Measurements from ENCODE around the gene CASZ1.

The CASZ1 gene

GRCh38 chr1:10759413-10760200 lies 36.8 kb downstream of the CASZ1 start:
- Histone ChIP-seq H3K79me2 (no peaks in the 10 kb centered on the region), H3K9me3 (ENCODE audit: control insufficient read depth, low read length) (no peaks in the 10 kb centered on the region), H2AFZ (no peak overlapping the region), H3K36me3 (ENCODE audit: control insufficient read depth, insufficient read depth, low read length) (no peaks in the 10 kb centered on the region), H3K4me2 (ENCODE audit: low read length) (no peak overlapping the region), H3K27me3 (ENCODE audit: control insufficient read depth, insufficient read depth, low read length) (no peaks in the 10 kb centered on the region), H3K4me3 (ENCODE audit: low read depth, low read length) (no peak overlapping the region), H3K27ac (no peak overlapping the region), H3K9ac (no peak overlapping the region), H3K4me1 (no peaks in the 10 kb centered on the region)
- no peak for TF ChIP-seq CTCF (IDR thresholded peaks at IDR 0.05)

GRCh38 chr1:10756842-10757241 lies 39.6 kb downstream of the CASZ1 start:
- H3K79me2 ChIP-seq: no peaks in the 10 kb centered on the region
- TF ChIP-seq CTCF (IDR thresholded peaks at IDR 0.05): no peak
- H3K36me3 ChIP-seq (ENCODE audit: control insufficient read depth, insufficient read depth, low read length): no peaks in the 10 kb centered on the region
- H3K4me2 ChIP-seq (ENCODE audit: low read length): no peak overlapping the region
- no peaks in the 10 kb centered on the region for H3K4me1 ChIP-seq
- H2AFZ ChIP-seq: no peak overlapping the region
- no peak overlapping the region for H3K4me3 ChIP-seq (ENCODE audit: low read depth, low read length)
- H3K27ac ChIP-seq: no peak overlapping the region
- no peaks in the 10 kb centered on the region for H3K9me3 ChIP-seq (ENCODE audit: control insufficient read depth, low read length)
- no peaks in the 10 kb centered on the region for H3K27me3 ChIP-seq (ENCODE audit: control insufficient read depth, insufficient read depth, low read length)
- no peak overlapping the region for H3K9ac ChIP-seq

- H3K9ac ChIP-seq: no peak overlapping the region
- H3K36me3 ChIP-seq (ENCODE audit: control insufficient read depth, insufficient read depth, low read length): no peaks in the 10 kb centered on the region
- no peak for TF ChIP-seq CTCF (IDR thresholded peaks at IDR 0.05)
- no peak overlapping the region for H2AFZ ChIP-seq
- H3K4me2 ChIP-seq (ENCODE audit: low read length): no peak overlapping the region
- H3K79me2 ChIP-seq: no peaks in the 10 kb centered on the region
- H3K9me3 ChIP-seq (ENCODE audit: control insufficient read depth, low read length): no peaks in the 10 kb centered on the region
- H3K27ac ChIP-seq: no peak overlapping the region
- H3K27me3 ChIP-seq (ENCODE audit: control insufficient read depth, insufficient read depth, low read length): no peaks in the 10 kb centered on the region
- H3K4me3 ChIP-seq (ENCODE audit: low read depth, low read length): no peak overlapping the region
- no peaks in the 10 kb centered on the region for H3K4me1 ChIP-seq
Observed at GRCh38 chr1:10755970-10756521, 40.4 kb downstream of the CASZ1 start.

GRCh38 chr1:10754568-10755329 lies 41.7 kb downstream of the CASZ1 start:
- Histone ChIP-seq H3K9me3 (ENCODE audit: control insufficient read depth, low read length) (no peaks in the 10 kb centered on the region), H3K27ac (no peak overlapping the region)

More at GRCh38 chr1:10754568-10755329, 41.7 kb downstream of the CASZ1 start:
- no peak overlapping the region for H2AFZ ChIP-seq
- no peak overlapping the region for H3K4me2 ChIP-seq (ENCODE audit: low read length)
- no peaks in the 10 kb centered on the region for H3K36me3 ChIP-seq (ENCODE audit: control insufficient read depth, insufficient read depth, low read length)
- H3K79me2 ChIP-seq: no peaks in the 10 kb centered on the region
- H3K4me1 ChIP-seq: no peaks in the 10 kb centered on the region
- H3K27me3 ChIP-seq (ENCODE audit: control insufficient read depth, insufficient read depth, low read length): no peaks in the 10 kb centered on the region
- no peak overlapping the region for H3K4me3 ChIP-seq (ENCODE audit: low read depth, low read length)
- TF ChIP-seq CTCF (IDR thresholded peaks at IDR 0.05): no peak
- H3K9ac ChIP-seq: no peak overlapping the region
